Measurements from ENCODE around the gene ADIPOR2. TPM values are rescaled to one million over a fixed set of nuclear protein-coding genes. Genes with fewer than 3 reads are reported as not detected.

Gene ADIPOR2
- total and polyA plus RNA-seq, 4 donors, result 26.6 to 68.3 (median 41.7) TPM

- Histone ChIP-seq H3K36me3 (ENCODE audit: control insufficient read depth in 4 of 4, insufficient read depth in 3 of 4, low read depth in 1 of 4, low read length in 3 of 4) (peaks cover 0 to 15% (median 3%) of the 10 kb centered on the region in 4 donors), H3K27me3 (ENCODE audit: control insufficient read depth in 4 of 4, insufficient read depth in 4 of 4, low read length in 3 of 4) (no peaks in the 10 kb centered on the region), H3K4me3 (ENCODE audit: low read depth in 1 of 3, low read length in 3 of 3) (no peak overlapping the region), H3K27ac (ENCODE audit: low read depth in 1 of 2, low read length in 2 of 2) (peak overlapping the region; percentile 66 to 79), H3K9ac (ENCODE audit: low read depth in 1 of 2, low read length in 2 of 2) (no peak overlapping the region), H3K4me1 (ENCODE audit: control insufficient read depth in 4 of 4, insufficient read depth in 4 of 4, low read length in 3 of 4) (peaks cover 8 to 45% (median 19%) of the 10 kb centered on the region in 4 donors), H3K9me3 (ENCODE audit: control insufficient read depth in 4 of 4, low read length in 3 of 4) (no peaks in the 10 kb centered on the region)
- WGBS, result 49% methylated on average over 1 of the region's 1 CpG
- TF ChIP-seq HNF4A (conservative IDR thresholded peaks at IDR 0.05) (peak; percentile 77 to 86), FOXA1 (IDR thresholded peaks at IDR 0.05) (no peak), SP1 (IDR thresholded peaks at IDR 0.05) (no peak), GABPA (IDR thresholded peaks at IDR 0.05 in 1 of 2, conservative IDR thresholded peaks at IDR 0.05 in 1 of 2) (peak in 1 of 2 donors; percentile 6), EGR1 (IDR thresholded peaks at IDR 0.05; ENCODE audit: low read depth in 2 of 2) (peak in 1 of 2 donors; percentile 63), CTCF (IDR thresholded peaks at IDR 0.05; ENCODE audit: low read depth, low read length, missing input control) (no peak), JUND (IDR thresholded peaks at IDR 0.05) (peak in 1 of 2 donors; percentile 43), HNF4G (IDR thresholded peaks at IDR 0.05) (peak; percentile 43), ATF3 (IDR thresholded peaks at IDR 0.05) (no peak), NR2F2 (IDR thresholded peaks at IDR 0.05) (no peak), ZBTB33 (IDR thresholded peaks at IDR 0.05) (peak; percentile 64), YY1 (IDR thresholded peaks at IDR 0.05) (peak; percentile 80), MAX (IDR thresholded peaks at IDR 0.05) (peak; percentile 43), REST (IDR thresholded peaks at IDR 0.05) (peak; percentile 34), RXRA (IDR thresholded peaks at IDR 0.05) (peak; percentile 32 to 82), RAD21 (IDR thresholded peaks at IDR 0.05) (no peak), FOXA2 (IDR thresholded peaks at IDR 0.05) (no peak), TAF1 (conservative IDR thresholded peaks at IDR 0.05) (no peak)
- no peak for DNase-seq (ENCODE audit: low spot score)
These were observed 77.7 kb downstream of the ADIPOR2 start for GRCh38 chr12:1768615-1769014.
